Measurements from ENCODE around the gene KLK6.

The KLK6 gene

GRCh38 chr19:50957587-50957986 is 11.8 kb downstream of the KLK6 start:
- TF ChIP-seq, protein P1, sequence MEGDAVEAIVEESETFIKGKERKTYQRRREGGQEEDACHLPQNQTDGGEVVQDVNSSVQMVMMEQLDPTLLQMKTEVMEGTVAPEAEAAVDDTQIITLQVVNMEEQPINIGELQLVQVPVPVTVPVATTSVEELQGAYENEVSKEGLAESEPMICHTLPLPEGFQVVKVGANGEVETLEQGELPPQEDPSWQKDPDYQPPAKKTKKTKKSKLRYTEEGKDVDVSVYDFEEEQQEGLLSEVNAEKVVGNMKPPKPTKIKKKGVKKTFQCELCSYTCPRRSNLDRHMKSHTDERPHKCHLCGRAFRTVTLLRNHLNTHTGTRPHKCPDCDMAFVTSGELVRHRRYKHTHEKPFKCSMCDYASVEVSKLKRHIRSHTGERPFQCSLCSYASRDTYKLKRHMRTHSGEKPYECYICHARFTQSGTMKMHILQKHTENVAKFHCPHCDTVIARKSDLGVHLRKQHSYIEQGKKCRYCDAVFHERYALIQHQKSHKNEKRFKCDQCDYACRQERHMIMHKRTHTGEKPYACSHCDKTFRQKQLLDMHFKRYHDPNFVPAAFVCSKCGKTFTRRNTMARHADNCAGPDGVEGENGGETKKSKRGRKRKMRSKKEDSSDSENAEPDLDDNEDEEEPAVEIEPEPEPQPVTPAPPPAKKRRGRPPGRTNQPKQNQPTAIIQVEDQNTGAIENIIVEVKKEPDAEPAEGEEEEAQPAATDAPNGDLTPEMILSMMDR (IDR thresholded peaks at IDR 0.05) = no peak
- no peak for DNase-seq (ENCODE audit: low spot score)
- Histone ChIP-seq H3K4me3 (no peak overlapping the region), H3K27ac (no peak overlapping the region)

DNA sequence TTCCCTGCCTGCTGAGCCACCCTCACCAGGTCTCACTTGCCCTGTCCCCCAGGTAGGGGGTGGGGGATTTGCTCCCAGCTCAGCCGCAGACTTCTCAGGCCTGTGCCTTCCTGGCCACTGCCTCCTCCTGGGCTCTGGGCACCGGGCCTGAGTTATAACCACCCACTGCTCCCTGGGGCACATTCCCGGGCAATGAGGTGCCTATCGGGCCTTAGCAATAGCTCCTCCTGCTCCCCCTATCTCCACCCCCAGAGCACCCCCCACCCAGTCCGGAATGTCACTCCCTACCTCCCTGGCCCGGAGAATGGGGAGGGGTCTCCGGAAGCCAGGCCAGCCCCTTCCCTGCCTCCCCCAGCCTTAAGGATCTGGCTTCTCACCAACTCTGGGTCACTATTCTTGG is 16.5 kb downstream of the KLK6 start, which contains the start of gene KLK5:
Gene KLK5, minus strand, starts transcription at position 129 of the 400 bp plus-strand sequence. CDS start 381 bp downstream, outside the sequence.
- TF ChIP-seq, protein P1 (IDR thresholded peaks at IDR 0.05) = no peak
- Histone ChIP-seq H3K27ac (no peak within 1 kb of the TSS), H3K4me3 (no peak within 1 kb of the TSS)
- DNase-seq (ENCODE audit: low spot score) = no peak

- DNase-seq (ENCODE audit: low spot score) = no peak
- Histone ChIP-seq H3K27ac (no peak overlapping the region), H3K4me3 (no peak overlapping the region)
- TF ChIP-seq, protein P1 (IDR thresholded peaks at IDR 0.05) = no peak
These were observed 19.5 kb downstream of the KLK6 start for GRCh38 chr19:50949861-50950260.

- H3K27ac ChIP-seq = no peak overlapping the region
- no peak for DNase-seq (ENCODE audit: low spot score)
- no peak overlapping the region for H3K4me3 ChIP-seq
- TF ChIP-seq, protein P1 (IDR thresholded peaks at IDR 0.05) = no peak
These were observed 22.3 kb downstream of the KLK6 start for GRCh38 chr19:50947123-50947522.

DNA sequence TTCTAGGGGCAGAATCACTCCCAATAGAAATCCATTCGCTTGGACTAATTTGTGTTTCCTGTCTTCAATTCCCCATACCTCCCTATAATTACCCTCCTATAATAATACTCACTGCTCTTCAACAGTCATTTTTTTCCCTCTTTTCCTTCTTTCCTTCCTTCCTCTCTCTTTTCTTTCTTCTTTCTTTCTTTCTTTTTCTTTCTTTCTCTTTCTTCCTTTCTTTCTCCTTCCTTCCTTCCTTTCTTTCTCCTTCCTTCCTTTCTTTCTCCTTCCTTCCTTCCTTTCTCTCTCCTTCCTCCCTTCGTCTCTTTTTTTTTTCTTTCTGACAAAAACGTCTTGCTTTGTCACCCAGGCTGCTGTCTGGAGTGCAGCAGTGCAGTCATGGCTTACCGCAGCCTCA is 24.6 kb downstream of the KLK6 start:
- H3K4me3 ChIP-seq = no peak overlapping the region
- TF ChIP-seq, protein P1 (IDR thresholded peaks at IDR 0.05) = no peak
- no peak for DNase-seq (ENCODE audit: low spot score)

GRCh38 chr19:50943074-50943828 is 26.1 kb downstream of the KLK6 start:
- no peak for DNase-seq (ENCODE audit: low spot score)
- TF ChIP-seq, protein P1 (IDR thresholded peaks at IDR 0.05) = no peak
- no peak overlapping the region for H3K27ac ChIP-seq

More for the DNA sequence above, 24.6 kb downstream of the KLK6 start:
- H3K27ac ChIP-seq = no peak overlapping the region

GRCh38 chr19:50939596-50939995 is 29.8 kb downstream of the KLK6 start:
- H3K4me3 ChIP-seq = no peak overlapping the region
- TF ChIP-seq, protein P1 (IDR thresholded peaks at IDR 0.05) = no peak
- H3K27ac ChIP-seq = no peak overlapping the region
- no peak for DNase-seq (ENCODE audit: low spot score)

More at GRCh38 chr19:50943074-50943828, 26.1 kb downstream of the KLK6 start:
- no peak overlapping the region for H3K4me3 ChIP-seq
